Fibroblast of skin of scalp (primary cell): ENCODE data around the gene UQCRQ. TPM values are rescaled to one million over a fixed set of nuclear protein-coding genes. Genes with fewer than 3 reads are reported as not detected.
A peak's percentile ranks its signal among the peaks of the same experiment; 100 is the strongest.

ENCODE experiments used
- DNase-seq: peaks from one replicate; pipeline ENCODE4 v3.0.0-alpha.2; 2013
- polyA plus RNA-seq, 2 experiments: library from polyadenylated mRNA; unstranded; fragments of 120-200 nt; gene quantifications; one replicate each; pipeline ENCODE4 v1.2.1, GENCODE V29; 2013; ENCODE audit not compliant: insufficient read length in 2 of 2

Gene UQCRQ
- 217 TPM for polyA plus RNA-seq (2013, experiment 1 of 2; ENCODE audit: insufficient read length)
- polyA plus RNA-seq (2013, experiment 2 of 2; ENCODE audit: insufficient read length), result 185 TPM

- DNase-seq, result peak; percentile 100
These were observed at the start of gene UQCRQ, which contains the start of gene GDF9 for GRCh38 chr5:132866342-132867045. Gene UQCRQ, plus strand, starts transcription at chr5:132866642. Its CDS starts 240 bp downstream, at chr5:132866882. Gene GDF9, minus strand, starts transcription at chr5:132866469. Its CDS starts 1,936 bp downstream, at chr5:132864533.

DNA sequence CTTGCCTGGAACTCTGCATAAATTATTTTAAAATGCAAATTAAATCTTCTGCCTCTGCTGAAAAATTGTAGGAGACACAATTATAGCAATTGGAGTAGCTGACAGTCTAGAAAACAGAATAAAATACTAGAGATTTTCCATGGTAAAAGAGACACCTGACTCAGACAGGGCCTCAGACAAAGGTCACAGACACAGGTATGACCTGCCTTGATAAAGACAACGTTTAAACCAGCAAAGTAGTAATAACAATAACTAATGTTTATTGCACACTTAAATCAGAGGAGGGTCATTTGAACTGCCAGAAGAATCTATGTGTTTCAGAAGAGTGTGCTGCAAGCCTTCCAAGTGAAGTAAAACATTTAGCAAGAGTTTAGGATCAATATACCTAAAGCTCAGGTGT lies 49.4 kb upstream of the UQCRQ start:
- no peak for DNase-seq

DNA sequence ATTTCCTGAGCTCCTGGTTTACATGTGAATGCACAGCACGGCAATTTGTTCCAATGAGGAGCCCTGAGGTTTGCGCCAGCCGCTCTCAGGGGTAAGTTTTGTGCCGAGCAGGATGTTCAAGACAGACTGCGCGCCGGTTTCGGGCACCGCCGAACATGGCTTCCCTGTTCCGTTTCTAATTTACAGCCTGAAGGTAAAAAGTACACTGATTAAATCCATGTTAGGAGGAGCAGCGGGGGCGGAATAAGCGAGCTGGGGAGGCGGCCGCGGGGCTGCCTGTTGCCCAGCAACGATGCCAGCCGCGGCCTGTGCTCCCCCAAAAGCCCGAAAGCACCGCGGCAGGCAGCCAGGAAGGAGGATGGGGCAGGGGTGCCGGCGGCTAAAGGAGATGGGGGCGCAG lies 47.0 kb upstream of the UQCRQ start:
- no peak for DNase-seq

DNA sequence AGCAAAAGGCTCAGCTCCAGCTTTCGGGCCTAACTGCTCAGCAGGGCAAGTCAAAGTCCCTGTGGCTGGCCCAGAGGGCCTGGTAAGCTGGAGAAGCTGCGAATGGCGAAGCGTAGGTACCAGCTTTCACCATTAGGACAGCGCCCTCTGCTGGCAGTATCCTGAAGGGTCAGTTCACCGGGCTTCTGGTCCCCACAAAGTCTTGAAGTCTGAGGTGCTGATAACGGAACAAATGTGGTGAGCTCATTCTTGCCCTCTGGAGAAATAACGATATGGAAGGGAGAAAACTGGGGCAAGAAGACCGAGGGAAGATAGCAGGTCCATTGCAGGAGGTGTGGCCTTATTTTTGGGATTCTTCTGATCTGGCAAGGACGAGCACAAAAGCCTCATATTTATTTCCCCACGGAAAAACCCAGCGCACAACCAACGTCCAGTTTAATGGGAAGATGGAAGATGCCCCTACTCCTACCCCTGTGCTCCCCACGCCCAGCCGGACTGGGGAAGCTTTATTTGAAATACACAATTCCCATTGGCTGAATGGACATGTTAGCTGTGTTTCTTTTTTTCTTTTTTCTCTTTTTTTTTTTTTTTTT lies 46.2 kb upstream of the UQCRQ start:
- peak; percentile 88 for DNase-seq

DNA sequence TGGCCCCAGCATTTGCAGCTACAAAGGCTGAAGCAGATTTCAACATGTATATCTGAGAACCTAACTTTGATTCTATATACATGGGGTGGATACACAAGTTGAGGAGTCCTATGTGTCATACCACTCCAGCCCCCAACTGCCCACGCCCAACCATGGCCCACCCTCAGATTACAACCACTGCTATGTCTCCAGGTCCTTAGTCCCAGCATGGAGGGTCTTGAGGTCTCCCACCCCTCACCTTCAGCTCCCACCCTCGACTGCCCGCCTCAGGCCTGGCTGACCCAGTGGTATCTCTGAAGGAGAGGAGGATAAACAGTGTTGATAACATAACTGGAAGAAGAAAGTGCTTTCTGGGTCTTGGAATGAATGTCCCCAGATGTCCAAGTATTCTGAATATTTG lies 45.1 kb upstream of the UQCRQ start:
- no peak for DNase-seq

DNA sequence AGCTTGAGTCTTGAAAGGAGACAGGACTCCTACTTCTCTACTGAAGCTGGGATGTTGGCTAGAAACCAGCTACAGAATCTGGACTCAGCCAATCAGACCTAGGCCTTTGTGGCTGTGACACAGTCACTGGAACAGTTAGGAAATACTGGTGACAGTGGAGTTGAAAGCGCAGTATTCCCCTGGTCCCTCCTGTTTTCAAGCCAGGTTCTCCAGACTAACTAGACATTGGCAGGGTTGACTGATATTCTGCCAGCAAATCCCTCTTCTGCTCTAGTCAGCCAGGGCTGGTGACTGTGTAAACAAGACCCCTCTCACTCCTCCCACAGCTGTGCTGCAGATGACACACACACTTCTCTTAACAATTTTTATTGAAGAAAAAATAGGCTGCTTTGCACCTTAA lies 44.7 kb upstream of the UQCRQ start:
- DNase-seq, result peak; percentile 24

DNA sequence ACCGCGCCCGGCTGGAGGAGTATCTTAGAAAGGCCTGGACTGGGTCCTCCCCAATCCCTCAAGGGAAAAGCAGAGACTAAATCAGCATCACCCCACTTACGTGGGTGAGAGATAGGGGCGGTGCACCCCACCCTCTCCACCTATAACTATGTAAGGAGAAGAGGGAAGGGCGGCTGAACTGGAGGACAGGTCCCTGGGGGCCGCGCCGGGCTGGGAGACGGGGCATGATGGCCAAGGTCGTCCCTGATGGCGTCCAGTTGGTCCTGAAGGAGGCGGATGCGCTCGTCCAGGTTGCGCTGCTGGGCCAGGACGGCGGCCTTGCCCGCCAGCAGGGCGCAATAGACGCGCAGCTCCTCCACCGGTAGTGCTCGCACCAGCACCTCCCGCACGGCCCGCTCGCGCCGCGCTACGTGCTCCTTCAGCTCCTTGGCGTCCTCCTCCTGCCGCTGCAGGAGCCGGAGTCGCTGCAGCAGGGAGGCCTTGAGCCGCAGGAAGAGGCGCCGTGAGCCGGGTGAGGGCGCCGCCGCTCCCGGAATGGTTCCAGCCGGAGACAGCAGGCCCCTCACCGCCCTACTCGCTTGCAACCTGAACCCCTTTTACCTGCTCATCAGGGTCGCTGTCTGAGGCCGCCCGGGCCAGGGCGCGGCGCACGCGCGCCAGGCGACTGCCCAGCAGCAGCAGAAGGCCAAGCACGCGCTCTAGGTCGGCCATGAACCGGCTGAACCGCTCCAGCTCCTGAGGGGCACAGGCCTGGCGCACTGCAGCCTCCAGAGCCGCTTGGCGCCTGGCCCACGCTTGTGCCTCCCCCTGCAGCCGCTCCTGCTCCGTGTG lies 43.6 kb upstream of the UQCRQ start:
- DNase-seq, result peak; percentile 24

- DNase-seq, result no peak
These were observed 42.9 kb upstream of the UQCRQ start for GRCh38 chr5:132823481-132824050.

DNA sequence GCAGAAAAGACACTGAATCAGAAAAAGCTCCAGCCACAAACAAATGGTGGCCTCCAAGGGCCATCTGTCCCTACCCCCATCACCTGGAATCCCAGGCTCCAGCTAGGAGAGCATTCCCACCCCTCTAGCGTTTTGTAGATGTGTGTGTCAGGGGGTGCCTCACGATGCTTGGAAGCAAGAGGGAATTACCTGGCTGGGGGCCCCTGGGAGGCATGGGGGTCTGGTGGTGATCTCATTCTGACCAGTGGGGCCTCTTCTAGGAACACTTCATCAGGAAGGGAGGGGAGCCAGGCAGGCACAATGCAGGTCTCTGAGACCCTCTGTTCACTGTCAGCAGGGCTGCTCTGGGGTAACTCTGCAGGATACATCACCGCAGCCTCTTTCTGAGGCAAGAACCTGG lies 42.0 kb upstream of the UQCRQ start:
- DNase-seq, result no peak

GRCh38 chr5:132825033-132825833 lies 41.2 kb upstream of the UQCRQ start:
- DNase-seq, result no peak

DNA sequence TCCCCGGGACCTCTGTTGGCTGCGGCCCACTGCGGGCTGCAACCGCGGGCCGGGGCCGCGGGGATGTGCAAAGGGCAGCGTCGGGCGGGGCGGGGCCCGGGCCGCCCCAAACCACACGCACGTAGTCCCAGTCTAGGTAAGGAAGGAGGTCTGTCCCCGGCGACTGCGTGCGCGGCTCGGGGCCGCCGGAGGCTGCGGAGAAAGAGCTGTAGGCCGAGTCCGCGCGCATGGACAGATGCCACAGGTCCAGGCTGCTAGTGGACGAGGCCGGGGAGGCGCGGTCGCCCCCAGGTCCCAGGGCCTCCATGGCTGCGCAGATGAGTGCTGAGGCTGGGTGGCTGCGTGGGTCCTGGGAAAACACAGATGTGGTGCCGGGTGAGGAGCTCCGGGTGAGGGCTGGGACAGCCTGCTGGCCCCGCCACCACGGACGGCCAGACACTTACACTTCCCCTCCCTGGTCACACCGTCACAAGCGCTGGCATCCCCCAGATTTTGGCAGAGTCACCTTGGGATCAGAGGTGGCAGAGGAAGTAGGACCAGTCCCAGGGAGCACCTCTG lies 40.5 kb upstream of the UQCRQ start:
- DNase-seq, result no peak

- no peak for DNase-seq
These were observed 39.9 kb upstream of the UQCRQ start for GRCh38 chr5:132826424-132827082.

DNA sequence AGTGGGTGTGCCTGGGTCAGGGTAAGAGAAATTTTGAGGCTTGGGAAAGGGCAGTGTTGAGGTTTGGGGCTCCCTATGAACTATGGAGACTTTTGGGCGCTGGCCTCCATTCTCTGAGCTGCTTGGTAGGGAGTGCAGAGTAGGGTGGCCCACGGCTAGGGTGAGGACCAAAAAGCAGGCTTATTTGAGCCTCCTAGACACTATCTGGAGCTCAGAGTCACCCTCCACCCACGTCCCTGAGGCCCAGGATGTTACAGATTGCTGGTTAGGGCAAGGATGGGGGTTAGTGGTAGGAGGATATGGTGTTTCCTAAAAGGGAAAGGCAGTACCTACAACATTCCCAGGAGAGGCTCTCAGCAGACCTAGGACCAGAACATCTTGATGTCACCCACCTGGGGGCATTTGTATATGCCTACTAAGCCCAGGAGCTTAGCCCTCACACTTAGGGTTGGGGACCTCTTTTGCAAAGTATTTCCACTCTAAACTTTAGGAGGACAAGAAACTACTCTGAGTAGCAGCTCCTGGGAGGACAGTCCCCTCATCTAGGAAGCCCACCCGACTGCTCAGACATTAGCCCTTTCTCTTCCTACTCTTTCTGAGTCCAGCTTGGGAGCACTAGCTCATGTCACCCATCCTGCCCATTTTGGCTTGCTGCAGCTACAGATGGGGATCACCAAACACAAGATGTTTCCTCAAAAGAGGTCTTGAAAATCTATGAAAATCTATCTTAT lies 38.3 kb upstream of the UQCRQ start:
- no peak for DNase-seq

DNA sequence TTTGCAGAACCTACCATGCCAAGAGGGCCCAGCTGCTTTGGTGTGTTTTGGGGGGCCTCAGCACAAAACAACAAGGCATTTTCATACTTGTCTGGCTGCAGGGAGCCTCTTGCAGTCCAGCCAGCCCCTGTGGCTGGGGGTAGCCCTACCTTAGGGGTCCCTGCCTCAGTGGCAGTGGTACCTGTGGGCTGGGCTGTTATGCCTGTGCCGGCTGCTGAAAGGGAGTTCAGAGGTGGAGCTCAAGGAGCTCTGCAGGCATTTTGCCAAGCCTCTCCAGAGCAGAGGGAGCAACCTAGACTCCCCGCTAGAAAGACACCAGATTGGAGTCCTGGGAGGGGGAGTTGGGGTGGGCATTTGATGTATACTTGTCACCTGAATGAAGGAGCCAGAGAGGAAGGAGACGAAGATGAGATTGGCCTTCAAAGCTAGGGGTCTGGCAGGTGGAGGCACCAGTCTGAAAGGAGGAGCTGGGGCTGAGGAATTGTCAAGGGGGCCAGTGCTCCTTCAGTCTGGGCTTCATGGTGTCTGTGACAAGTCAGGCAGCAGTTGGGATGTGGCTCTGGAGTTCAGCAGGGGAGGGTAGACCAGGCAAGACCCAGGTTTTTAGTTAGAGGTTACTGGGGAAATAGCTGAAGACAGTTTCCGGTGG lies 37.5 kb upstream of the UQCRQ start:
- no peak for DNase-seq

- peak; percentile 62 for DNase-seq
These were observed 36.6 kb upstream of the UQCRQ start for GRCh38 chr5:132829742-132830435.

GRCh38 chr5:132830436-132831094 lies 35.9 kb upstream of the UQCRQ start, which contains the start of gene SHROOM1:
Gene SHROOM1, minus strand, starts transcription at chr5:132830647. Its CDS starts 4,507 bp downstream, at chr5:132826140.
- DNase-seq, result no peak

GRCh38 chr5:132831095-132831860 lies 35.2 kb upstream of the UQCRQ start:
- DNase-seq, result no peak

- DNase-seq, result no peak
These were observed 33.8 kb upstream of the UQCRQ start for GRCh38 chr5:132832612-132833011.
